ENCODE results near the gene TRPV5.

The TRPV5 gene

DNA sequence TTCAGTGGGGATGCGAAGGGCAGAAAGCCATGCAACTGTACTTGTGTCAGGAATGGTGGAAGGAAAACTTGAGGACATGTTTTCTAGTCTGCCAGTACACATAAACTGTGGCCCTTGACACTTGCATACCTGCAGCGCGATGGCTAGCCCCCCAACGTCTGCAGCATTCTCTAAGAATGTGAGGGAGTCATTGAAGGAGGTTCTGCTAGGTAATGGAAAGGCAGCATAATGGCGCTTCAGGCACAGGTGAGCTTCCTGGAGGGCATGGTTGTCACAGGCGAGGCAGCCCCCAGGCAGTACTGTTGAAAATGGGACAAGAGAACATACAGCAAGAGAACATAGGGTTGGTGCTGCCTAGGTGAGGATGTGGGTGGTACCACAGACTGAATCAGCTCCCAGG lies 9.2 kb upstream of the TRPV5 start:
- TF ChIP-seq, protein P1, sequence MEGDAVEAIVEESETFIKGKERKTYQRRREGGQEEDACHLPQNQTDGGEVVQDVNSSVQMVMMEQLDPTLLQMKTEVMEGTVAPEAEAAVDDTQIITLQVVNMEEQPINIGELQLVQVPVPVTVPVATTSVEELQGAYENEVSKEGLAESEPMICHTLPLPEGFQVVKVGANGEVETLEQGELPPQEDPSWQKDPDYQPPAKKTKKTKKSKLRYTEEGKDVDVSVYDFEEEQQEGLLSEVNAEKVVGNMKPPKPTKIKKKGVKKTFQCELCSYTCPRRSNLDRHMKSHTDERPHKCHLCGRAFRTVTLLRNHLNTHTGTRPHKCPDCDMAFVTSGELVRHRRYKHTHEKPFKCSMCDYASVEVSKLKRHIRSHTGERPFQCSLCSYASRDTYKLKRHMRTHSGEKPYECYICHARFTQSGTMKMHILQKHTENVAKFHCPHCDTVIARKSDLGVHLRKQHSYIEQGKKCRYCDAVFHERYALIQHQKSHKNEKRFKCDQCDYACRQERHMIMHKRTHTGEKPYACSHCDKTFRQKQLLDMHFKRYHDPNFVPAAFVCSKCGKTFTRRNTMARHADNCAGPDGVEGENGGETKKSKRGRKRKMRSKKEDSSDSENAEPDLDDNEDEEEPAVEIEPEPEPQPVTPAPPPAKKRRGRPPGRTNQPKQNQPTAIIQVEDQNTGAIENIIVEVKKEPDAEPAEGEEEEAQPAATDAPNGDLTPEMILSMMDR (IDR thresholded peaks at IDR 0.05; ENCODE audit: low read depth, low read length) = no peak
- H3K4me3 ChIP-seq (replicated peaks in 1 of 2; ENCODE audit: low read depth in 2 of 2, low read length in 2 of 2) = no peak overlapping the region
- DNase-seq (ENCODE audit: low read depth in 2 of 2) = no peak

DNA sequence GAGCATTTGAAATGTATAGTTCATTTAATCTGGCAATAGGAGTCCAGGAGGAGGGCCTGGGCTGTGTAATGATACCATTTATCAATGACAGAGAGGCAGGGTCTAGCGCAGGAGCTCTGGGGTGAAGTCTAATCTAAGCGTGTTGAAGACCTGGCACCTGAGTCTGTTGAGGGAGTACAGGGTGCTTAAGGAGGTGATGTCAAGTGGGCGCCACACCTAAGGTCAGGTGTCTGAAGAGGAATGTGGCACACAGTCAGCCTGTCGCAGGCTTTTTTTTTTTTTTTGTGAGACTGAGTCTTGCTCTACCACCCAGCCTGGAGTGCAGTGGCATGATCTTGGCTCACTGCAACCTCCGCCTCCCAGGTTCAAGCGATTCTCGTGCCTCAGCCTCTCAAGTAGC lies 8.0 kb upstream of the TRPV5 start:
- H3K4me3 ChIP-seq (replicated peaks in 1 of 2; ENCODE audit: low read depth in 2 of 2, low read length in 2 of 2) = no peak overlapping the region
- TF ChIP-seq, protein P1 (IDR thresholded peaks at IDR 0.05; ENCODE audit: low read depth, low read length) = no peak
- DNase-seq (ENCODE audit: low read depth in 2 of 2) = no peak

DNA sequence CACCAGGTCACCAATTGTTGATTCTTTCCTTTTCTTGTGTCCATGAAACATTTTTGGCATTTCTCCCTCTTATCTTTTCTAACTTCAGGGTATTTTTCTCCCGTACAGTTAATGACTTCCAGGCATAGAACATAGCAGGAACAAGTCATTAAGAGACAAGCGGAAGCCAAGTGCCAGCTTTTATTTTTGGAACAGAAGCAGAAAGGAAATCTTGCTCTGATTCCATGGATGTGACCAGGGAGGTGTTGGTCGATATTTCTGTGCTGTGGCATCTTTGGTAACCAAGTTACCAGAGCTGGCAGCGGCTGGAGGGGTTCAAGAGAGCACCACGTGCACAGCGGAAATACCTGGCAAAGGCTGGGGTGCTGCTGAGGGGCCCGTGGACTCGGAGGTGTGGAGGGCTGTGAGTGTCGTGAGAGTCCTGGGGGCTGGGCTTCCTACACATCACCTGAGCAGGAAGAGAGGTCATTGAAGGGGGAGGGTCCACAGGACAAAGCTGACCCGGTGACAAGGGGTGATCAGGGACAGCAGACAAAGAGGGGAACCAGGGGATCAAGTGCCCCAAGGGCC lies 7.5 kb upstream of the TRPV5 start:
- TF ChIP-seq, protein P1 (IDR thresholded peaks at IDR 0.05; ENCODE audit: low read depth, low read length) = no peak
- no peak for DNase-seq (ENCODE audit: low read depth in 2 of 2)
- H3K4me3 ChIP-seq (replicated peaks in 1 of 2; ENCODE audit: low read depth in 2 of 2, low read length in 2 of 2) = no peak overlapping the region

DNA sequence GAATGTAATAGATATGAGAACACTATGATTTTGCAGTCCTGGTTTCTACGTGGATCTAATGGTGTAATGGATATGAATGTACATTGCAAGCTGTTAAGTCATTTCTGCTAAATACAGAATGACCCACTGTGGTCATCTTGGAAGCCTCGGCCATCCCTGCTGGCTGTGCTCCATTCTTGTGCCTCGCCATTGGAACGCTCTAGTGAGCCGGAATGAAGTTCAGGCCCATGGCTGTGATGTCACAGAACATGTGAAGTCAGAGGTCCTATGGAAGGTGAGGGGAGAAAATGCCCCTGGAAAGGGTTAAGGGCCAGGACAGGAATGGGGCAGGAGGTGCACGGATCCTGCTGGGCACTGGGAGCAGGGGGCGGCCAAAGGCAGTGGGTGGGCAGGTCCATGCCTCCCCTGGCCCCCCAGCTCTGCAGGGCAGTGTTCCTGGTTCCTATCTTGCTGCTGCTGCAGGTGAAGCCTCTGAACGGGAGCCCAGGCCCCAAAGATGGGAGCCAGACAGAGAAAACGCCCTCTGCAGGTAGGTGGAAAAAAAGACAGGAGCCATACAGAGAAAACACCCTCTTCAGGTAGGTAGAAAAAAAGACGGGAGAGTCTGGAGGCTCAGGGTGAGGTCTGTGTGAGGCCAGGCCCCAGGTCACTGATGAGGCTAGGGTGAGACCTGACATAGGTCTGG lies 5.8 kb upstream of the TRPV5 start, which contains the start of gene LLCFC1:
Gene LLCFC1, plus strand, starts transcription at position 259 of the 685 bp plus-strand sequence. Its CDS starts 138 bp downstream, at position 397.
- no peak within 1 kb of the TSS for H3K4me3 ChIP-seq (replicated peaks in 1 of 2; ENCODE audit: low read depth in 2 of 2, low read length in 2 of 2)
- TF ChIP-seq, protein P1 (IDR thresholded peaks at IDR 0.05; ENCODE audit: low read depth, low read length) = peak; percentile 5
- no peak for DNase-seq (ENCODE audit: low read depth in 2 of 2)

DNA sequence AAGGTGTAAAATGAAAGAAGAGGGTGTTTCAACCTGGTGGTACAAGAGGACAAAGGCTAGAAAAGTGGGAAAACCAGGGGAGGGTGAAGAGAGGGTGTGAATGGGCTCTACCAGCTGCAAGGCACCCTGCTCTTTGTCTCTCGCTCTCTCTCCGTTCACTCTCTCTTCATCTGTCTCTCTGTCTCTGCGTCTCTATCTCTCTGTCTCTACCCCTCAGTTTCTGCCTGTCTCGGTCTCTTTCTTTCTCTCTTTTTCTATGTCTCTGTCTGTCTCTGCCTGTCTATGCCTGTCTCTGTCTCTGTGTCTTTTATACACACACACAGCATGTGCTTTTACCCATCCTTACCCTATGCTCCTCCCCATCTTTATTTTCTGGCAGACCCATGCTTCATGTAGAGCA lies 5.1 kb upstream of the TRPV5 start:
- no peak for DNase-seq (ENCODE audit: low read depth in 2 of 2)
- H3K4me3 ChIP-seq (replicated peaks in 1 of 2; ENCODE audit: low read depth in 2 of 2, low read length in 2 of 2) = no peak overlapping the region
- TF ChIP-seq, protein P1 (IDR thresholded peaks at IDR 0.05; ENCODE audit: low read depth, low read length) = no peak

DNA sequence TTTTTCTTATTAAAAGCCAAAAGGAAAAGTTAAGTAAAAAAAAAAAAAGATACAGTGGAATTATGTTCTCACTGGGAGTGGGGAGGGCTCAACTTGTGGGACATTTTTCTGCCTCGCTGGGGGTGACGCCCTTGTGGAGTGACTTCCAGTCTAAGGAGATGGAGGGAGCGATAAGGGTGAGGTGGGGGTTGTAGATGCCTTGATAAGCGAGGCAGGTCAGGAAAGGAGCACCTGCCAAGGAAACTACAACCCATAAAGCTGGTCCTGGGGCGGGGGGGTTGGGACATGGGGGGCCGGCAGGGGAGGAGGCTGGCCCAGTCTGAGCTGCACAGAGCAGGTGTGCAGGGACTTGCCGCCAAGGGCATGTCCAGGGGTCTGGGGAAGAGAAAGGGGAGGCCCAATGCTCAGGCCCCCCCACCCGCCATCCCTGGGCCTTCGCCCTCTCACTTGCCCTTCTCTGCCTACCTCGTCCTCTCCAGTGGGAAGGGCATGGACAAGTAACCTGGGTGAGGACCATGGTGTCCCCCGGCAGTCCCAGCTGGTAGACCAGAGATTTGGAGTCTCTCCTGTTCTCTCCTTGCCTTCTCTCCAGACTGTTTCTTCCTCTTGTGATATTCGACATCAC lies 2.5 kb upstream of the TRPV5 start:
- no peak for DNase-seq (ENCODE audit: low read depth in 2 of 2)
- TF ChIP-seq, protein P1 (IDR thresholded peaks at IDR 0.05; ENCODE audit: low read depth, low read length) = no peak
- H3K4me3 ChIP-seq (replicated peaks in 1 of 2; ENCODE audit: low read depth in 2 of 2, low read length in 2 of 2) = no peak overlapping the region

Data from cardiac fibroblast (primary cell).